Brain microvascular endothelial cell (primary cell): ENCODE results near the gene ZBTB38.

Experiments used
- DNase-seq: peaks from one replicate; pipeline ENCODE4 v3.0.0-alpha.2; 2020
- H3K27ac ChIP-seq: fragments of 250-450 bp; sonication (Bioruptor Pico); 2 replicates; pipeline ENCODE4 v1.5.1; 2020; ENCODE audit warnings: mild to moderate bottlenecking, moderate library complexity
- H3K27me3 ChIP-seq: fragments of 250-450 bp; sonication (Bioruptor Pico); replicated peaks from 2 replicates; pipeline ENCODE4 v1.5.1; 2020; ENCODE audit warnings: mild to moderate bottlenecking
- H3K36me3 ChIP-seq: fragments of 250-450 bp; sonication (Bioruptor Pico); replicated peaks from 2 replicates; pipeline ENCODE4 v1.5.1; 2020; ENCODE audit warnings: mild to moderate bottlenecking
- H3K4me3 ChIP-seq: 2 replicates; pipeline ENCODE4 v1.5.1; 2011; ENCODE audit warnings: low read depth, mild to moderate bottlenecking, control low read depth, low read length, moderate library complexity
- in situ Hi-C: cut with HindIII; loops from 2 replicates; pipeline ENCODE4 v1.10.0; 2017; ENCODE audit warnings: low sequenced_read_pairs, low pct_ligation_motif_present
- TF ChIP-seq, protein P1 (sequence below): IDR thresholded peaks from 2 replicates; pipeline ENCODE4 v1.5.1; 2011; ENCODE audit warnings: low read depth, mild to moderate bottlenecking, moderate library complexity, low read length, control low read depth, inconsistent platforms; ENCODE audit errors: missing control alignments

ZBTB38 gene

DNA sequence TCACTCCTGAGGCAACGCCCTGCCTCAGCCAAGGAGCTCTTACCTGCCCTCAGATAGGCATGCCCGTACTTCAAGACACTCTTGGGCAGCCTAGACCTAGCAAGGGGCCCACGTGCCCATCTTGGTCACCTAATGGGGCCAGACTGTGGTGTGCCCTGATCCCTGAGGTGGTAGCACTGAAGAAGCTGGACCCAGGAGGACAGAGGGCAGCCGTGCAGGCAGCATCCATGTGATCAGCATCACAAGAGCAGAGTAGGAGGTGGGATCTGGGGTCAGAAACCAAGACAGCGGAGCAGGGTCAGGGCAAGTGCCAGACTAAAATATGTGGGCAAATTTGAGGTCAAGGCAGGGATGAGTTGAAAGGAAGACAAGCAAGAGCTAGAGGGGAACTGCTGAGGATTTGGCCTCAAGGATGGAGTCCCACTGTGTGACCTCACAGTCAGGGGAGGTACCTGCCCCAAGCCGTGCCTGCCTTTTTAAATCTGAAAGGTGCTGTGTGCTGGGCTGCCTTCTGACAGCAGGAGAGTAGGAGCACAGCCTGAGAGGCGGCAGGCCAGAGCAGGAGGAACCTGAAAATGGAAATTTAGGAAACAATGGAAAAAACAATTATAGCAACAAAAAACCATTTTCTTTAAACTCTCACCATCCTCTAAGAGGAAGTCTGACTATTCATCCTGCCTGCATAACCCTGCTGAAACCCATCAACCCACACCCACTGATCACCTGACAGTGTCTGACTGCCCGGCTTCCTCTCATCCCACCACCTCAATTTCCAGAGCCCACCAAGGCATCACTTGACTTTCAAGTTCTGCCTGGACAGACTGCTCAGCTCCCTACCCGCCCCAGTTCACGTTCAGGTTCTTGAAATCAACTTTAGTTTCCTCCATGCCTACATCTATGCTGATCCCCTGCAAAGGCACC lies 7.3 kb downstream of the ZBTB38 start:
- DNase-seq: no peak
- Histone ChIP-seq H3K4me3 (no peak overlapping the region), H3K36me3 (peaks cover 62% of the 10 kb centered on the region), H3K27me3 (no peaks in the 10 kb centered on the region), H3K27ac (no peak overlapping the region)
- TF ChIP-seq, protein P1, sequence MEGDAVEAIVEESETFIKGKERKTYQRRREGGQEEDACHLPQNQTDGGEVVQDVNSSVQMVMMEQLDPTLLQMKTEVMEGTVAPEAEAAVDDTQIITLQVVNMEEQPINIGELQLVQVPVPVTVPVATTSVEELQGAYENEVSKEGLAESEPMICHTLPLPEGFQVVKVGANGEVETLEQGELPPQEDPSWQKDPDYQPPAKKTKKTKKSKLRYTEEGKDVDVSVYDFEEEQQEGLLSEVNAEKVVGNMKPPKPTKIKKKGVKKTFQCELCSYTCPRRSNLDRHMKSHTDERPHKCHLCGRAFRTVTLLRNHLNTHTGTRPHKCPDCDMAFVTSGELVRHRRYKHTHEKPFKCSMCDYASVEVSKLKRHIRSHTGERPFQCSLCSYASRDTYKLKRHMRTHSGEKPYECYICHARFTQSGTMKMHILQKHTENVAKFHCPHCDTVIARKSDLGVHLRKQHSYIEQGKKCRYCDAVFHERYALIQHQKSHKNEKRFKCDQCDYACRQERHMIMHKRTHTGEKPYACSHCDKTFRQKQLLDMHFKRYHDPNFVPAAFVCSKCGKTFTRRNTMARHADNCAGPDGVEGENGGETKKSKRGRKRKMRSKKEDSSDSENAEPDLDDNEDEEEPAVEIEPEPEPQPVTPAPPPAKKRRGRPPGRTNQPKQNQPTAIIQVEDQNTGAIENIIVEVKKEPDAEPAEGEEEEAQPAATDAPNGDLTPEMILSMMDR: no peak
- in situ Hi-C loops: no loop called here

GRCh38 chr3:141377377-141377776 lies 9.1 kb downstream of the ZBTB38 start:
- Histone ChIP-seq H3K27ac (no peak overlapping the region), H3K36me3 (peaks cover 69% of the 10 kb centered on the region), H3K4me3 (no peak overlapping the region), H3K27me3 (no peaks in the 10 kb centered on the region)
- no peak for DNase-seq
- TF ChIP-seq, protein P1: no peak
- in situ Hi-C loops: no loop called here

- TF ChIP-seq, protein P1: no peak
- H3K4me3 ChIP-seq: no peak overlapping the region
- H3K27me3 ChIP-seq: no peaks in the 10 kb centered on the region
- no peak for DNase-seq
- peaks cover 71% of the 10 kb centered on the region for H3K36me3 ChIP-seq
- in situ Hi-C loops: no loop called here
- H3K27ac ChIP-seq: no peak overlapping the region
These were observed 10.3 kb downstream of the ZBTB38 start for GRCh38 chr3:141378556-141378955.

DNA sequence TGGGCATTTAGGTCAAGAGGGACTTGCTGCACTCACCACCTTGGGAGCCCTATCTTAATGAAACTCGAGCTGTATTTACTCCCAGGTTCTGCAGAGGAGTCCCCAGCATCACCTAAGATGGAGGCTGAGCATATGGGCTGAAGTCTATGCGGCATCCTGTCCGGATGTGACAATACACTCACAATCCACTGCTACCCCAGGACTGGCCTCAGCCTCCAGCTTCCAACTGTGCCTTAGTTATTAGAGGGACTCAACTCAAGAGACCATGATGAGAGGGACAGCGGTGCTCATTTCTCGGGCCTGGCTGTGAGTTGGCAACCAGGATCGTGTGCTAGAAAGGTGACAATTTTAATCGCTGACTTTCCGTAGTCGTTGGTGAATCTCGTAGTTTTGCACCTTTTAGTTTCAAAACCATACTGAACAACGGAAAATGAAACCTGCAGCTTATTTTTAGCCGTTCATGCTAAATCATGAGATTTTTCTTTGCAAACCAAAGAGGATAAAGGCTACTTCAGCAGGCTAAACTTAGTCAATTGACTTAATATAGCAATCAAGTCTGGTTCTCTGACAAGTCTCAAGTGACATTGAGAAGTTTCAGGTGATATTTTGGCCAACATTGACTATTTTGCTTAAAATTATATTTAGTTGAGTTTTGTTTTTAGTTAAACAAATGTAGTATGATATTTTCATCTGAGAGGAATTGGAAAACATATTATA lies 11.1 kb downstream of the ZBTB38 start:
- DNase-seq: no peak
- no peak overlapping the region for H3K4me3 ChIP-seq

GRCh38 chr3:141380279-141380678 lies 12.0 kb downstream of the ZBTB38 start:
- TF ChIP-seq, protein P1: no peak
- in situ Hi-C loops: no loop called here
- no peak for DNase-seq
- peaks cover 78% of the 10 kb centered on the region for H3K36me3 ChIP-seq
- no peak overlapping the region for H3K27ac ChIP-seq
- H3K27me3 ChIP-seq: no peaks in the 10 kb centered on the region
- no peak overlapping the region for H3K4me3 ChIP-seq

More for the DNA sequence above, 11.1 kb downstream of the ZBTB38 start:
- Histone ChIP-seq H3K27me3 (no peaks in the 10 kb centered on the region), H3K27ac (no peak overlapping the region), H3K36me3 (peaks cover 78% of the 10 kb centered on the region)
- TF ChIP-seq, protein P1: no peak
- in situ Hi-C loops: no loop called here
